ENCODE measurements around the gene F13A1.

The F13A1 gene

GRCh38 chr6:6319952-6320811 lies at the start of gene F13A1:
TSS of gene F13A1 (minus strand) at chr6:6320662. CDS start at chr6:6318664, 1,998 bp downstream.
- H3F3A ChIP-seq (ENCODE audit: insufficient read depth, low read length) = 0 out of 2 replicates have a peak, but pooled peaks cover 4% of the 10 kb centered on the region
- H3K36me3 ChIP-seq (ENCODE audit: insufficient read depth, low read length) = no peaks in the 10 kb centered on the region; the same call in 1 of the 2 replicates
- no peaks in the 10 kb centered on the region for H3K79me2 ChIP-seq (ENCODE audit: insufficient read depth, low read length)
- peaks cover 57% of the 10 kb centered on the region for H3K4me1 ChIP-seq (ENCODE audit: insufficient read depth, low read length, severe bottlenecking)
- H3K4me3 ChIP-seq (ENCODE audit: low read depth, low read length, poor library complexity, severe bottlenecking) = peak within 1 kb of the TSS; percentile 57
- no peaks in the 10 kb centered on the region for H4K20me1 ChIP-seq (ENCODE audit: insufficient read depth, low read length)
- TF ChIP-seq EZH2 (IDR thresholded peaks at IDR 0.05; ENCODE audit: borderline replicate concordance, low read length) = no peak
- TF ChIP-seq CTCF (IDR thresholded peaks at IDR 0.05; ENCODE audit: low read length) = peak; percentile 11; the same call in 1 of the 2 replicates
- 0 out of 2 replicates have a peak within 1 kb of the TSS, but pooled peaks have one; percentile 21 for H2AFZ ChIP-seq (ENCODE audit: low read length)
- H3K27ac ChIP-seq (ENCODE audit: low read depth, low read length, poor library complexity, severe bottlenecking) = peak within 1 kb of the TSS; percentile 89
- peak within 1 kb of the TSS; percentile 65 for H3K9ac ChIP-seq (ENCODE audit: low read length)
- no peaks in the 10 kb centered on the region for H3K9me2 ChIP-seq (ENCODE audit: low read depth, low read length)
- H3K4me2 ChIP-seq (ENCODE audit: low read length) = peak within 1 kb of the TSS; percentile 78
- H3K27me3 ChIP-seq (ENCODE audit: insufficient read depth, low read length) = no peaks in the 10 kb centered on the region
- H3K9me3 ChIP-seq (ENCODE audit: low read length) = no peaks in the 10 kb centered on the region

- TF ChIP-seq EZH2 (IDR thresholded peaks at IDR 0.05; ENCODE audit: borderline replicate concordance, low read length) (no peak), CTCF (IDR thresholded peaks at IDR 0.05; ENCODE audit: low read length) (no peak)
Observed at GRCh38 chr6:6368684-6369052, 48.2 kb upstream of the F13A1 start.

GRCh38 chr6:6368040-6368683 lies 47.7 kb upstream of the F13A1 start:
- no peak overlapping the region for H3K4me2 ChIP-seq (ENCODE audit: low read length)
- H3K4me1 ChIP-seq (ENCODE audit: insufficient read depth, low read length, severe bottlenecking) = peaks cover 4% of the 10 kb centered on the region
- no peak overlapping the region for H3K4me3 ChIP-seq (ENCODE audit: low read depth, low read length, poor library complexity, severe bottlenecking)
- no peak overlapping the region for H2AFZ ChIP-seq (ENCODE audit: low read length)
- H3K36me3 ChIP-seq (ENCODE audit: insufficient read depth, low read length) = no peaks in the 10 kb centered on the region; the same call in 1 of the 2 replicates
- H3K9ac ChIP-seq (ENCODE audit: low read length) = no peak overlapping the region
- H3F3A ChIP-seq (ENCODE audit: insufficient read depth, low read length) = no peaks in the 10 kb centered on the region
- no peak for TF ChIP-seq CTCF (IDR thresholded peaks at IDR 0.05; ENCODE audit: low read length)
- no peak for TF ChIP-seq EZH2 (IDR thresholded peaks at IDR 0.05; ENCODE audit: borderline replicate concordance, low read length)
- H3K9me2 ChIP-seq (ENCODE audit: low read depth, low read length) = no peaks in the 10 kb centered on the region
- H3K9me3 ChIP-seq (ENCODE audit: low read length) = 0 out of 2 replicates have a peak, but pooled peaks cover 3% of the 10 kb centered on the region
- no peaks in the 10 kb centered on the region for H4K20me1 ChIP-seq (ENCODE audit: insufficient read depth, low read length)
- H3K79me2 ChIP-seq (ENCODE audit: insufficient read depth, low read length) = no peaks in the 10 kb centered on the region
- H3K27me3 ChIP-seq (ENCODE audit: insufficient read depth, low read length) = no peaks in the 10 kb centered on the region
- H3K27ac ChIP-seq (ENCODE audit: low read depth, low read length, poor library complexity, severe bottlenecking) = no peak overlapping the region

More at GRCh38 chr6:6368684-6369052, 48.2 kb upstream of the F13A1 start:
- no peaks in the 10 kb centered on the region for H3K4me1 ChIP-seq (ENCODE audit: insufficient read depth, low read length, severe bottlenecking)
- no peaks in the 10 kb centered on the region for H3K79me2 ChIP-seq (ENCODE audit: insufficient read depth, low read length)
- no peaks in the 10 kb centered on the region; the same call in 1 of the 2 replicates for H3K36me3 ChIP-seq (ENCODE audit: insufficient read depth, low read length)
- H3K9me2 ChIP-seq (ENCODE audit: low read depth, low read length) = no peaks in the 10 kb centered on the region
- H4K20me1 ChIP-seq (ENCODE audit: insufficient read depth, low read length) = no peaks in the 10 kb centered on the region
- H3K9ac ChIP-seq (ENCODE audit: low read length) = no peak overlapping the region
- H3K27me3 ChIP-seq (ENCODE audit: insufficient read depth, low read length) = no peaks in the 10 kb centered on the region
- 0 out of 2 replicates have a peak, but pooled peaks cover 5% of the 10 kb centered on the region for H3K9me3 ChIP-seq (ENCODE audit: low read length)
- H3K4me3 ChIP-seq (ENCODE audit: low read depth, low read length, poor library complexity, severe bottlenecking) = no peak overlapping the region
- H3K4me2 ChIP-seq (ENCODE audit: low read length) = no peak overlapping the region
- no peak overlapping the region for H3K27ac ChIP-seq (ENCODE audit: low read depth, low read length, poor library complexity, severe bottlenecking)
- no peaks in the 10 kb centered on the region for H3F3A ChIP-seq (ENCODE audit: insufficient read depth, low read length)
- H2AFZ ChIP-seq (ENCODE audit: low read length) = no peak overlapping the region

Data from OCI-LY1 (cell line).